H1 (cell line): ENCODE measurements around the gene MOK. TPM values are rescaled to one million over a fixed set of nuclear protein-coding genes. Genes with fewer than 3 reads are reported as not detected.

Experiments
- ATF2 ChIP-seq: IDR thresholded peaks from 2 replicates; pipeline ENCODE4 v1.6.1; 2012; ENCODE audit warnings: low read length, inconsistent platforms
- JUN ChIP-seq: IDR thresholded peaks from 2 replicates; pipeline ENCODE4 v1.6.1; 2011; ENCODE audit warnings: low read depth, mild to moderate bottlenecking, improper control_type of control experiment, low read length
- SIN3A ChIP-seq, 2 experiments: IDR thresholded peaks in 1 of 2; conservative IDR thresholded peaks in 1 of 2; 2 replicates each; pipeline ENCODE4 v1.6.1; 2011 to 2012; ENCODE audit warnings: low read length in 2 of 2, improper control_type of control experiment in 1 of 2, low read depth in 1 of 2, mild to moderate bottlenecking in 1 of 2
- TAF1 ChIP-seq: IDR thresholded peaks from 2 replicates; pipeline ENCODE4 v1.6.1; 2011; ENCODE audit warnings: mild to moderate bottlenecking, low read depth, low read length
- polyA plus RNA-seq, 7 experiments: library from polyadenylated mRNA; depleted of rRNA in 3 of 7; stranded (reverse) in 5 of 7; unstranded in 2 of 7; fragments of >200 nt in 5 of 7; fragments of 200-250 nt in 2 of 7; gene quantifications; 1 replicate in 5 of 7; 2 replicates in 1 of 7; 4 replicates in 1 of 7; pipeline versions ENCODE4 v1.2.1 to v1.2.3, GENCODE V29; 2011 to 2013; ENCODE audit warnings: missing spikeins in 2 of 7, mixed read lengths in 2 of 7
- total RNA-seq: library from RNA; stranded (reverse); fragmentation: NEBNext Ultra II Directional; extraction: Animal tissue kit (Norgen Biotek cat#: 25700); gene quantifications from 2 replicates; pipeline ENCODE4 v1.2.1, GENCODE V29; 2021

MOK gene
- total and polyA plus RNA-seq, 2 of the 8 experiments (the other 6 are each of a cell fraction or from before 2014, with no cell fraction given), result 2.1 to 2.5 TPM

GRCh38 chr14:102252834-102253801 lies 51.8 kb downstream of the MOK start (continued):
- TF ChIP-seq SIN3A (conservative IDR thresholded peaks at IDR 0.05 in 1 of 2, IDR thresholded peaks at IDR 0.05 in 1 of 2; ENCODE audit: low read depth in 1 of 2, low read length in 2 of 2) (no peak), JUN (no peak), TAF1 (no peak), ATF2 (no peak)
